PFSK-1 (cell line): Measurements from ENCODE around the gene PRMT7.

ENCODE experiments used
- FOXP2 ChIP-seq: optimal IDR thresholded peaks from 2 replicates; pipeline ENCODE3; 2011; ENCODE audit warnings: borderline replicate concordance, control low read depth, inconsistent platforms; ENCODE audit not compliant: insufficient read depth; ENCODE audit errors: extremely low read length, extremely low read depth
- POLR2AphosphoS5 ChIP-seq: IDR thresholded peaks from 2 replicates; pipeline ENCODE4 v1.6.1; 2012; ENCODE audit warnings: low read depth, mild to moderate bottlenecking, control low read depth, low read length, moderate library complexity
- REST ChIP-seq, 2 experiments: IDR thresholded peaks; 2 replicates each; pipeline versions ENCODE4 v1.6.1 to v1.8.0; 2011 to 2012; ENCODE audit warnings: low read depth in 2 of 2, low read length in 2 of 2, control low read depth in 1 of 2, inconsistent platforms in 1 of 2, mild to moderate bottlenecking in 1 of 2, moderate library complexity in 1 of 2; ENCODE audit not compliant: insufficient read depth in 1 of 2
- SIN3A ChIP-seq: IDR thresholded peaks from 2 replicates; pipeline ENCODE4 v1.6.1; 2012; ENCODE audit warnings: mild to moderate bottlenecking, low read length, moderate library complexity, borderline replicate concordance; ENCODE audit not compliant: insufficient read depth
- TAF1 ChIP-seq: IDR thresholded peaks from 2 replicates; pipeline ENCODE4 v1.6.1; 2012; ENCODE audit warnings: low read length, control low read depth, borderline replicate concordance; ENCODE audit not compliant: insufficient read depth

PRMT7 gene

GRCh38 chr16:68372806-68373205 is 62.0 kb downstream of the PRMT7 start:
- TF ChIP-seq REST (IDR thresholded peaks at IDR 0.05; ENCODE audit: insufficient read depth in 1 of 2, low read depth in 2 of 2, low read length in 2 of 2) = no peak
- no peak for TF ChIP-seq SIN3A
- TF ChIP-seq FOXP2 = no peak
- TF ChIP-seq POLR2AphosphoS5 = no peak
- TF ChIP-seq TAF1 = no peak

GRCh38 chr16:68373528-68374245 is 62.9 kb downstream of the PRMT7 start:
- TF ChIP-seq REST (IDR thresholded peaks at IDR 0.05; ENCODE audit: insufficient read depth in 1 of 2, low read depth in 2 of 2, low read length in 2 of 2) (no peak), SIN3A (no peak), FOXP2 (no peak), TAF1 (no peak), POLR2AphosphoS5 (no peak)

DNA sequence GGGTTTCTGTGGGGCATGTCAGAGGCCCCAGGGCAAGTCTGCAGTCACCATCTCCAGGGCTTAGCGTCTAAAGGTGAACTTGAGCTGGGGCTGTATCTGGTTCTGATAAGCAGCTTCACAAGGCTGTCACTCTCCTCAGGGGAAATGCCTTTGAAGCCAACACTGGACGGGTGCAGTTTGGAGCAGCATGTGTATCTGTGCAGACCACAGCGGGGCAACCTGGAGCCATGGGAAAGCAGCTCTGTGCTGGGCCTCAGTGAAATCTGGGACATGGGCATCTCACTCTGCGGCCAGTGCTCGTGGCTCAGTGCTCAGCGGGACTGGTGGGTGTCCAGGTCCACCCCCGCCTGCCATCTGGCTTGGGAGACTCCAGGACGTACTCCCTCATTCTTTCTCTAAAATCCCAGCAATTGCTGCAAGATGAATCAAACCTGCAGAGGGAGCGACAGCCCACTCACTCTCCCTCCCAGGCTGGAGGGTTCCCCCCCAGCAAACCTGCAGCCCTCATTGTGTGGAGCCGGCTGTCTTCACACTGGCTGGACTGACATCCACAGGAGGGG is 63.5 kb downstream of the PRMT7 start:
- TF ChIP-seq SIN3A (no peak), TAF1 (no peak), POLR2AphosphoS5 (no peak), REST (IDR thresholded peaks at IDR 0.05; ENCODE audit: insufficient read depth in 1 of 2, low read depth in 2 of 2, low read length in 2 of 2) (no peak), FOXP2 (no peak)

- TF ChIP-seq FOXP2 = no peak
- no peak for TF ChIP-seq TAF1
- no peak for TF ChIP-seq POLR2AphosphoS5
- TF ChIP-seq SIN3A = no peak
- no peak for TF ChIP-seq REST (IDR thresholded peaks at IDR 0.05; ENCODE audit: insufficient read depth in 1 of 2, low read depth in 2 of 2, low read length in 2 of 2)
Measured at GRCh38 chr16:68374961-68375660, 64.3 kb downstream of the PRMT7 start.
